Smooth muscle cell (in vitro differentiated cells): ENCODE data around the gene FAM149A. TPM values are rescaled to one million over a fixed set of nuclear protein-coding genes. Genes with fewer than 3 reads are reported as not detected.

ENCODE experiments used
- DNase-seq: peaks from one replicate; lab custom pipeline; 2025; ENCODE audit not compliant: unreplicated experiment; lab: John Stamatoyannopoulos, UW
- H2AFZ ChIP-seq: fragments of 200-600 bp; sonication (generic); 2 replicates; pipeline ENCODE4 v1.6.0; 2016; ENCODE audit warnings: antibody characterized with exemption, low read depth, mild to moderate bottlenecking
- H3F3A ChIP-seq: fragments of 200-600 bp; sonication (generic); 2 replicates; pipeline ENCODE4 v1.6.0; 2017; ENCODE audit warnings: antibody characterized with exemption, low read depth
- H3K27ac ChIP-seq: fragments of 200-600 bp; sonication (generic); 2 replicates; pipeline ENCODE4 v1.5.1; 2016; ENCODE audit warnings: low read depth, mild to moderate bottlenecking
- H3K27me3 ChIP-seq: fragments of 200-600 bp; sonication (generic); 2 replicates; pipeline ENCODE4 v1.6.1; 2016; ENCODE audit warnings: low read depth, mild to moderate bottlenecking
- H3K36me3 ChIP-seq: fragments of 200-600 bp; sonication (generic); 2 replicates; pipeline ENCODE4 v1.5.1; 2016; ENCODE audit warnings: low read depth
- H3K4me1 ChIP-seq: fragments of 200-600 bp; sonication (generic); 2 replicates; pipeline ENCODE4 v1.5.1; 2016; ENCODE audit warnings: low read depth
- H3K4me2 ChIP-seq: fragments of 200-600 bp; sonication (generic); 2 replicates; pipeline ENCODE4 v1.6.0; 2016; ENCODE audit warnings: mild to moderate bottlenecking
- H3K4me3 ChIP-seq: fragments of 200-600 bp; sonication (generic); 2 replicates; pipeline ENCODE4 v1.5.1; 2016; ENCODE audit warnings: mild to moderate bottlenecking
- H3K79me2 ChIP-seq: fragments of 200-600 bp; sonication (generic); 2 replicates; pipeline ENCODE4 v1.6.0; 2016; ENCODE audit warnings: low read depth, mild to moderate bottlenecking
- H3K9ac ChIP-seq: fragments of 200-600 bp; sonication (generic); 2 replicates; pipeline ENCODE4 v1.6.0; 2016; ENCODE audit warnings: low read depth
- H3K9me3 ChIP-seq: fragments of 200-600 bp; sonication (generic); replicated peaks from 2 replicates; pipeline ENCODE4 v1.5.1; 2016; ENCODE audit warnings: low read depth
- H4K20me1 ChIP-seq: fragments of 200-600 bp; sonication (generic); 2 replicates; pipeline ENCODE4 v1.6.0; 2016; ENCODE audit warnings: low read depth
- WGBS: methylation state at CpG from one replicate; pipeline ENCODE4 v1.1.7; 2016; ENCODE audit warnings: low lambda C conversion rate; 5-methylcytosine and 5-hydroxymethylcytosine counted together
- polyA plus RNA-seq: library from polyadenylated mRNA; unstranded; fragments of >200 nt; fragmentation: Nextera tagmentation; extraction: Ambion mirVana; gene quantifications from 2 replicates; pipeline ENCODE4 v1.2.1, GENCODE V29; 2016
- total RNA-seq: library from RNA; depleted of rRNA; stranded (reverse); fragments of >200 nt; gene quantifications from 2 replicates; pipeline ENCODE4 v1.2.3, GENCODE V29; 2014
- TF ChIP-seq, protein P1 (sequence below): fragments of 200-600 bp; sonication (generic); IDR thresholded peaks from 2 replicates; pipeline ENCODE4 v1.5.1; 2017; ENCODE audit warnings: borderline replicate concordance, mild to moderate bottlenecking, antibody characterized with exemption; ENCODE audit not compliant: insufficient read depth, poor library complexity, severe bottlenecking

Gene FAM149A
- total and polyA plus RNA-seq, 2 experiments from 2014 or later: 0.55 to 5.8 TPM

DNA sequence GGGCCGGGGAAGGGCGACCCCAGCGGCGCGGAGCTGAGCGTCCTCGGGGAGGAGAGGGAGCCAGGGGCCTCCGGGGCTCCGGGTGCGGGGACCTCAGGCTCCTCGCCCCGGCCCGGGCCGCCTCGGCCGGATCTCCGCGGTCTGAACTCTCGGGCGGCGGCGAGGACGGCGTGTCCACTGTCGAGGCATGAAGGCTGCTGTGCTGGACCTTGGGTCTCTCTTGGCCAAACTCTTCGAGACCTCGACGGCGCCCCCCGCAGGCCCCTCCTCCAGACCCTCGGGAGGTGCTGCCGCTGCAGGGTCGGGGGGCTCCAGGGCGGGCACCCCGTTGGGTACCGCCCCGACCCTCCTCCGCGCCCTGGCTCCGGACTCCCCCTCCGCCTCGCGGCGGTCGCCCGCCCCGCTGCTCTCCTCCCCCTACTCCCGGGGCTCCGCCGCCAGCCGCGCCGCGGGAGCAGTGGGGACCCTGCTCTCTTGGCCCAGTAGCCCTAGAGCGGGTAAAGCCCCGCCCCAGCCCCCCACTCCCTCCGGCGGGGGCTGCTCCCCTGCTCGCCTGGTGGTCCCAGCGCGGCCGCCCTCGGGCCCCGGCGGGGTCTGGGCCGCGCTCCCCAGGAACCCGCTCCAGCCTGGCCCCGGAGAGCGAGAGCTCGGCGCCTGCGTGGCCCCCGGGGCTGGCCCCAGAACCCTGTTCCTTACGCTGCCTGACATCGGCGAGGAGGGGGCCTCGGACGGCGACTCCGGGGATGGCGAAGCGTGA lies 564 bp downstream of the FAM149A start:
- peak overlapping the region; percentile 48 for H3K4me3 ChIP-seq
- TF ChIP-seq, protein P1, sequence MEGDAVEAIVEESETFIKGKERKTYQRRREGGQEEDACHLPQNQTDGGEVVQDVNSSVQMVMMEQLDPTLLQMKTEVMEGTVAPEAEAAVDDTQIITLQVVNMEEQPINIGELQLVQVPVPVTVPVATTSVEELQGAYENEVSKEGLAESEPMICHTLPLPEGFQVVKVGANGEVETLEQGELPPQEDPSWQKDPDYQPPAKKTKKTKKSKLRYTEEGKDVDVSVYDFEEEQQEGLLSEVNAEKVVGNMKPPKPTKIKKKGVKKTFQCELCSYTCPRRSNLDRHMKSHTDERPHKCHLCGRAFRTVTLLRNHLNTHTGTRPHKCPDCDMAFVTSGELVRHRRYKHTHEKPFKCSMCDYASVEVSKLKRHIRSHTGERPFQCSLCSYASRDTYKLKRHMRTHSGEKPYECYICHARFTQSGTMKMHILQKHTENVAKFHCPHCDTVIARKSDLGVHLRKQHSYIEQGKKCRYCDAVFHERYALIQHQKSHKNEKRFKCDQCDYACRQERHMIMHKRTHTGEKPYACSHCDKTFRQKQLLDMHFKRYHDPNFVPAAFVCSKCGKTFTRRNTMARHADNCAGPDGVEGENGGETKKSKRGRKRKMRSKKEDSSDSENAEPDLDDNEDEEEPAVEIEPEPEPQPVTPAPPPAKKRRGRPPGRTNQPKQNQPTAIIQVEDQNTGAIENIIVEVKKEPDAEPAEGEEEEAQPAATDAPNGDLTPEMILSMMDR: no peak
- H3K27me3 ChIP-seq: peaks cover 41% of the 10 kb centered on the region
- WGBS: 5% methylated on average over 34 of the region's 83 CpGs
- H3K4me2 ChIP-seq: peak overlapping the region; percentile 88
- H3K4me1 ChIP-seq: peaks cover 12% of the 10 kb centered on the region
- no peak overlapping the region for H3K27ac ChIP-seq
- no peaks in the 10 kb centered on the region for H3K79me2 ChIP-seq
- H3K9me3 ChIP-seq: no peaks in the 10 kb centered on the region
- H4K20me1 ChIP-seq: no peaks in the 10 kb centered on the region
- no peak for DNase-seq
- peak overlapping the region; percentile 70 for H3K9ac ChIP-seq
- no peaks in the 10 kb centered on the region for H3F3A ChIP-seq
- no peaks in the 10 kb centered on the region for H3K36me3 ChIP-seq
- H2AFZ ChIP-seq: peak overlapping the region; percentile 21

DNA sequence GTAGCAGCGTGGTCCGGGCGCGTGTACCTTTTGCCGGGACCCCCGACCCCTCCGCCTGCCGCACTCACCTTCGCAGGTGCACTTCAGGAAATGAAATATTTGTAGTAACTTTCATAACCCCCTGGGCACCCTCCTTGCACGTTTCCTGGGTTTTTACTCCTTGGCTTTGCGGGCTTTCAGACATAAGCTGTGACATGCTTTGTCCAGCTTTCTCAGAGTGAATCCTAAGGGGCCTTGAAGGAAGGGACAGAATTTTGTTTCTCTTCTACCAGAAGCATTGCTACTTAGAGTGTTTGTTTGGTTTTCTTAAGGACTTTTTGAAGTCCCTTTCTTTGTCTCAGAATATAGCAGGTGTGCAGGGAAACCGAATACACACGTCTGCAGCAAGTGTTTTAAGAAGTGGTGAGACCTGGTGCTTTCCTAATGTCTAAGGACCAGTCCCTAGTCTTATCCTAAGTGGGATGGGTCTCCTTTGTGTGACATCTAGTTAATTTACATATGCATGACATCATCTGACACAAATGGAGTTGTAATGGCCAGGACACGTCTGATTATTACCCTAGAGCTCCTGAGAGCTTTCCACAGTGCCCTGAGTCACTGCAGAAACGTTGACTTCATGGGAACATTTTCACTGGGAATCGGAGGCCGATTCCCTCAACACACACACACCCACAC lies 1.3 kb downstream of the FAM149A start:
- no peak for DNase-seq

DNA sequence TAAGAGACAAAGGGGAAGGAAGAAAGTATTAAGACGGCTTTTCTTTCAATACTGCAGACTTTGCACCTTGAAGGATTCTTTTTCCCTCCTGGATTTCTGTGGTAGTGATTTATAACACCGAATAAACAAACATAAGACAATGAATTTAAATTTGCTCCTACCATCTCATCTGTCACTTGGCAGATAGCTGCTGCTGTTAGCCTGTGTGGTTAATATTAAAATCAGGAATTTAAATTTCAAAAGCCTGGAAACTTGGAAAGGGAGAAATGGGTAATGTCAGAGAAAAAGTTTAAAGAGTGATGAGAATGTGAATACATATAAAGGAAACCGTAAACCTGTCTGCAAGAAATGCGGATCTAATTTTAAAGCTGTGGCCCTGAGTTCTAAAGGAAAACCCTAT lies 3.4 kb downstream of the FAM149A start:
- TF ChIP-seq, protein P1: no peak
- no peaks in the 10 kb centered on the region for H3K79me2 ChIP-seq
- H3K4me1 ChIP-seq: peaks cover 12% of the 10 kb centered on the region
- 89% methylated on average over 4 of the region's 4 CpGs for WGBS
- H3K36me3 ChIP-seq: no peaks in the 10 kb centered on the region
- DNase-seq: no peak
- H3F3A ChIP-seq: no peaks in the 10 kb centered on the region
- H3K4me2 ChIP-seq: no peak overlapping the region
- H3K9ac ChIP-seq: no peak overlapping the region
- no peak overlapping the region for H2AFZ ChIP-seq
- peaks cover 35% of the 10 kb centered on the region for H3K27me3 ChIP-seq
- H3K27ac ChIP-seq: no peak overlapping the region
- no peaks in the 10 kb centered on the region for H4K20me1 ChIP-seq
- no peak overlapping the region for H3K4me3 ChIP-seq
- no peaks in the 10 kb centered on the region for H3K9me3 ChIP-seq

More for the DNA sequence above, 1.3 kb downstream of the FAM149A start:
- Histone ChIP-seq H3K9ac (peak overlapping the region; percentile 70), H3F3A (no peaks in the 10 kb centered on the region), H3K27ac (peak overlapping the region; percentile 22), H3K9me3 (no peaks in the 10 kb centered on the region), H3K4me1 (peaks cover 12% of the 10 kb centered on the region), H3K79me2 (no peaks in the 10 kb centered on the region), H3K36me3 (no peaks in the 10 kb centered on the region), H3K4me2 (peak overlapping the region; percentile 88), H4K20me1 (no peaks in the 10 kb centered on the region), H3K4me3 (peak overlapping the region; percentile 48), H2AFZ (peak overlapping the region; percentile 21), H3K27me3 (peaks cover 41% of the 10 kb centered on the region)
- TF ChIP-seq, protein P1: no peak
- 21% methylated on average over 17 of the region's 17 CpGs for WGBS

DNA sequence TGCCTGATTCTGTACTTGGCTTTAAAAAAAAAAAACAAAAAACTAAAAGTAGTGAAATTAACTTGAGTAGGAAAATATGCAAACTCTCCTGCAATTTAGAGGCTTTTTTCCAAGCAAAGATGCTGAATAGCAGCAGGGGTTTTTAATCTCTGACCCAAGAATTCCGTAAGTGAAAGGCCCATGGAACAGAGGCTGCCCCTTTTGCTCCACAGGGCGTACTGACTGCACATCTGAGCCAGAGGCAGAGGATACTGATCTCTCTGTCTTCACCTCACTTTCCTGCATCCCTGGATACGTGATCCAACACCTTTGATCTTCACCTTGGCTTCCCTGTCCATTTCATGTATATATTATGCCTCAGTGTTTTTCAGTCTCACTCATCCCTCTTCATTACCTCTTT lies 3.9 kb downstream of the FAM149A start:
- H3K9ac ChIP-seq: no peak overlapping the region
- 79% methylated on average over 3 of the region's 3 CpGs for WGBS
- H3K79me2 ChIP-seq: no peaks in the 10 kb centered on the region
- no peak overlapping the region for H3K27ac ChIP-seq
- no peak for DNase-seq
- H3F3A ChIP-seq: no peaks in the 10 kb centered on the region
- no peaks in the 10 kb centered on the region for H3K36me3 ChIP-seq
- H3K9me3 ChIP-seq: no peaks in the 10 kb centered on the region
- peaks cover 12% of the 10 kb centered on the region for H3K4me1 ChIP-seq
- H3K4me3 ChIP-seq: no peak overlapping the region
- no peak overlapping the region for H3K4me2 ChIP-seq
- no peaks in the 10 kb centered on the region for H4K20me1 ChIP-seq
- no peak overlapping the region for H2AFZ ChIP-seq
- TF ChIP-seq, protein P1: no peak
- peaks cover 31% of the 10 kb centered on the region for H3K27me3 ChIP-seq
